Right kidney (tissue), 1 donor: ENCODE results near the gene RAB6A.

Experiments
- DNase-seq: peaks from one replicate; pipeline ENCODE4 v3.0.0-alpha.2; 2016

Gene RAB6A

DNA sequence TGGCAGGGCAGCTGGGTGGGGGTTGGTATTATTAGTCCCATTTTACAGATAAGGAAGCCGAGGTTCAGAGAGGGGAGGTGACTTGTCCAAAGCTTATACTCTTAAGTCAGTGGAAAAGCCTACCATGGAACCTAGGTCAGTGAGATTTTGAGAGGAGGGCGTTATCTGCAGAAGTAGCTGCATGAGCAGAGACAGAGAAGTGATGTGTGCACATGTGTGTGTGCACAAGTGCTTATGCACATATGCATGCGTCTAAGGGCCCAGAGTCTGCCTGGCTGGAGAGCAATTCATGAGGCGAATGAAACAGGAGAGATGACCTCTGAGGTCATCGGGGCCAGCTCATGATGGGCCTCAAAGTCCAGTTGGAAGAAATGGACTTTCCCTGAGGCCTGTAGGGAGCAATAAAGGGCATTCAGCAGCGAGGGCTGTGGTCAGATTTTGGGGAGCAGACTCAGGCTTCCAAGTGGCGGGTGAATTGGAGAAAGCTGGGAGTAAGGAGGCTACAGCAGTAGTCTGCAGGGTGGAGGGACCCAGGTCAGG, 106.3 kb downstream of the RAB6A start:
- no peak for DNase-seq

- no peak for DNase-seq
Measured at GRCh38 chr11:73653996-73654395, 106.9 kb downstream of the RAB6A start.

GRCh38 chr11:73652856-73653559, 107.9 kb downstream of the RAB6A start:
- no peak for DNase-seq

- DNase-seq, result no peak
Measured at GRCh38 chr11:73652046-73652730, 108.7 kb downstream of the RAB6A start.

DNA sequence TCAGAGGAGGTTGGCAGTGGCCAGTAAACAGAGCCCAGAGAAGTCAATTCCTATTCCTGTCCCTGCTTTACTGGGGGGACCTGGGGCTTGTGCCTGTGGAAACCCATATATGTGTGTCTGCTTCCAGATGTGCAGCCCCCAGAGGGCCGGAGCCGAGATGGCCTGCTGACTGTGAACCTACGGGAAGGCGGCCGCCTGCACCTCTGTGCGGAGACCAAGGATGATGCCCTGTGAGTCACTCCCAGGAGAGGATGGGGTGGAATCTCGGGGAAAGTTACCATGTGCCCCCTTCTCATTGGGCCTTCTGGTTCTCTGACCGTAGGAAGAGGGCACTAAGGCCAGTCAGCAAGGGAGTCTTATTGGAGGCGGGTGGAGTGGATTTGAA, 109.2 kb downstream of the RAB6A start:
- DNase-seq, result no peak

DNA sequence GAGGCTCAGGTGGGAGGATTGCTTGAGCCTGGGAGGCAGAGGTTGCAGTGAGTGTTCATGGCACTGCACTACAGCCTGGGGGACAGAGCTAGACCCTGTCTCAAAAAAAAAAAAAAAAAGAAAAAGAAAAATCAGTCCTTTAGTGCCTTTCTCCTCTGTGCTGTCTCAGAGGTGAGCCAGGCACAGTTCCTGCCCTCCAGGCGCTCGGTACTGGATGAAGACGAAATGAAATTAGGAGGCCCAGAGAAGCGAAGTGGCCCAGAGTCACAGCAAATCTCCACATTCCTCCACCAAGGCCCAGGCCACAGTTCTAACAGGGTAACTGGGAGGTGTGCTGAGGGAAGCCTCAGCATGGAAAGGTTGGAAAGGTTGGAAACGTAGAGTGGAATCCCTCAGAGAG, 109.6 kb downstream of the RAB6A start:
- DNase-seq, result no peak

DNA sequence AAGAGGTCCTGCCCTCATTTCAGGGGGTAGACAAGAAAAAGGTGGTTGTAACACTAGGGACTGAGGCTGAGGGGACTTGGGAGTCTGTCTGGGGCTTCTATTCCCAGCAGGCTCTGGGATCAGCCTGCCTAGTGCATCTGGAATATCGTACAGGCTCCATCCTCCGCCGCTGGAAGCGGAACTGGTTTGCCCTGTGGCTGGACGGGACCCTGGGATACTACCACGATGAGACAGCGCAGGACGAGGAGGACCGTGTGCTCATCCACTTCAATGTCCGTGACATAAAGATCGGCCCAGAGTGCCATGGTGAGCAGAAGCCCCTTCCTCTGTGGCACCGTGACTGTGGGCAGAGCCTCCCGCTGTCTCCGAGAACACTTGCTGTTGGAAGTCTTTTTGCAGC, 110.5 kb downstream of the RAB6A start:
- no peak for DNase-seq

- no peak for DNase-seq
Measured at GRCh38 chr11:73649206-73649605, 111.7 kb downstream of the RAB6A start.

DNA sequence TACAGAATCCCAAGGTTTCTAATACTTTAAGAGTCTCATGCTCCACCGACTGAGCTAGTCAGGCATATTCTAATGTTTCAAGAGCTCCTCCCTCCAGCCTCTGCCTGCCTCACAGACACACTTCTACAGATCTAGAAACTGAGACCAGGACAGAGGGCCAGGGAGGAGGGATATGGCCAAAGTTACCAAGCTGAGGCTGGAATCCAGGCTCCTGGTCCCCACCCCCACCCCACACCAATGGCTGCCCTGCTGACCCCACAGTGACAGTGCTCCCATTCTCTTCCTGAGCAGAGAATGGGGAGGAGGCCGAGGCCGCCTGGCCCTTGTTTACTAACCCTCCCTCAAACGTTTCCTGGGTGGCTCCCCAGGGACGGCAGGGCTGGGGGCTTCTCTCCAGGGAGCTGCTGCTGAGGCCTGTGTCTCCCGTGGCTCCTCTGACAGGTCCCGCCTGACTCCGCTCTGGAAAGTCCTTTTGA, 112.3 kb downstream of the RAB6A start:
- DNase-seq, result no peak

GRCh38 chr11:73648121-73648520, 112.8 kb downstream of the RAB6A start:
- no peak for DNase-seq

DNA sequence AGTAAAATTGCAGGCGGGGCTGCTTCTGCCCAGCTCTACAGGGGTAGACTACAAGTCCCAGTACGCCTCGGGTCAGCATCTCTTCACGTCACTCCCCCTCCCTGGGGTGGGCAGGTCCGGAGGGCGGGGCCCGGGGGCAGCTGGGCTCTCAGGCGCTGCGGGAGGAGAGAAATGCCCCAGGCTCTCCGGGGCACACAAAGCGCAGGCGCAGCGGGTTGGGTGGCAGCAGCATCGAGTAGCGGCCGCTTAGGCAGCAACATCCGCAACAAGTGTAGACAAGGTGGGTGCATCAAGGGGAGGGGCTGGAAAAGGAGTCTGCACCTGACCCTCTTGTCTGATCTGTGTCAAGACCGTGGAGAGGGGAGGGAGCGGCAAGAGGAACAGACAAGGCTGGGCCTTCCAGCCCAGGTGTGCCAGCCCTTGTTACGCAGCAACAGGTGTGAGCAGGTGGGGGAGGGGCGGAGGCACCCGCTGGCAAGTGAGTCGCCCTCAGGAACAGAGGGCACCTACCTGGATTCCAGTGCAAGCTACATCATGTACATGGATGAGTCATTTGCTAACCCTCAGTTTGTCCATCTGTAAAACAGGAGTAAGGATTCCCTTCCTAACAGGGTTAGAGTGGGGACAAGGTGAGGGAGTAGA, 113.3 kb downstream of the RAB6A start:
- DNase-seq, result peak; percentile 68

DNA sequence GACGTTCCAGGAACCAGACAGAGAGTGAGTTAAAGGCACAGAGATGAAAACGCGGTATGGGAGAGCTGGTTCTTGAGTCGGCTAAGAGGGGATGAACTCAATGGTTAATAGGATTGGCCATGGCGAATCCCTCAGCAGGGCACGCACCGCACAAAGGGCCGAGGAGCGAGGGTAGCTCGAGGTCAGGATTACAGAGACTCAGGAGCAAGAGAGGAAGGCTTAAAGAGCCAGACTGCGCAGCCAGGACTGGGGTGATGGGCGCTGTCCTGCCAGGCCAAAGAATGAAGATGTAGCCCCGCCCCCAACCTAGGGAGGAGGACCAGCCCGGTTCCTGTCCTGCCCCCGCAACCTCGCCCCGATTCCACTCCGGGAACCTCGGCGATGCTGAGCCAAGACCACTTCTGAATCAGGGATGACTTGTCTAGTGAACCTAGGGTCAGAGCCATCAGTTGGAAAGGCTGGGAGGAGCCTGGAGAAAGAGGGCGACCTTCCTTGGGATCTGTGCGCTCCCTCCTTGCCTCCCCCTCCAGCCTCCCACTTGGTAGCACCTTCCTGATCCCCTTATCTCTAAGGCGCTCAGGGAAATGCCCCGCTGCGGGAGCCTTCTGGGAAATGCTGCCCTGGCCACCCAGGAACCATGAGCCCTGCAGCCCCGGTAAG, 114.8 kb downstream of the RAB6A start, which contains the start of gene PLEKHB1:
PLEKHB1 (plus strand) TSS at position 610 of the 660 bp plus-strand sequence; CDS start at position 638, 28 bp downstream.
- DNase-seq, result peak; percentile 41

DNA sequence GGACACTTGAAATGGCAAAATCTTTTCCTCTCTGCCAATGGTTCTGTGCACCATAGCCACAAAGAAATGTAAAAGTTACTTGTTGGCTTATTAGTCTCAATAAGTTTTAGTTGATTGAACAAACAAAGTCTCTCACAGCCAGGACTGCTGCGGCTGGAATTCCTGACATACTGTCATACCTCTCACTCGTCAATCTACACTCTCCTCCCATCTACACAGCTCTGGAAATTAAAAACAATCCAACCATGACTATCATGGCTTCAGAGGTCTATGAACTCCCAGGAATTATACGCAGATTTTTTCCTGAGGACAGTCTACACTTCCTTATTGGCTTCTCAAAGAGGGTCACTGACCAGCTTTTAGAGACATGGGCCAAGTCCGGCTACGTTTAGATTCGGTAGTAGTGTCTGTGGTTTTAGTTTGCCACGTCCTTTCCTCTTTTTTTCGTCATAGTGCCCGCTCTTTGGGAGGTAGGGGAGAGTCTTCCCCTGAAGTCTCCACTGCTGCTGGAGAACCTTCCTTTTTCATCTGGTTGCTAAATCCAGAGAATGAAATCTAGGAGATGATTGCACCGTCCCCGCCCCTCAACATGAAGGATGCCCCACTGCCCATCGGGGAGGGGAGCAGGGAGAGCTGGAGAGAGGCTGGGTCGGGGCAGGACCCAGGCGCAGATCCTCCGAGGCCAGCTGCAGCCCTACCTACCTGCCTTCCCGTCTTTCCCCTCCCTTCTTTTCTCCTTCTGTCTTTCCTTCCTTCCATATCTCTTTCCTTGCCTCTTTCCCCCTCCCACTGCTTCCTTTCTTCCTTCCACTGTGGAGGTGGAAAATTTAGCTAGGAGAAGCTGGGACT, 115.5 kb downstream of the RAB6A start:
- no peak for DNase-seq

DNA sequence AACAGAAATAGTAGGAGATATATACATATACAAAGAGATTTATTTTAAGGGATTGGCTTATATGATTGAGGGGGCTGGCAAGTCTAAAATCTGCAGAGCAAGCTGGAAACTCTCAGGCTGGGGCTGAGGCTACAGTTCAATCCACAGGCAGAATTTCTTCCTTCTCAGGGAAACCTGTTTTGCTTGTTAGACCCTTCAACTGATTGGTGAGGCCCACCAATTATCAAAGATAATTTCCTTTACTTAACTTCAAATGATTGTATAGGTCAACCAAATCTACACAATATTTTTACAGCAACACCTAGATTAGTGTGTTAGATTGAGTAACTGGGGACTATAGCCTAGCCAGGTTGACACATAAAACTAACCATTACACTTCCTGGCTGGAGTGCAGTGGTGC, 119.2 kb downstream of the RAB6A start:
- no peak for DNase-seq

- no peak for DNase-seq
Measured at GRCh38 chr11:73640592-73640991, 120.3 kb downstream of the RAB6A start.

- DNase-seq, result no peak
Measured at GRCh38 chr11:73637012-73637411, 123.9 kb downstream of the RAB6A start.

DNA sequence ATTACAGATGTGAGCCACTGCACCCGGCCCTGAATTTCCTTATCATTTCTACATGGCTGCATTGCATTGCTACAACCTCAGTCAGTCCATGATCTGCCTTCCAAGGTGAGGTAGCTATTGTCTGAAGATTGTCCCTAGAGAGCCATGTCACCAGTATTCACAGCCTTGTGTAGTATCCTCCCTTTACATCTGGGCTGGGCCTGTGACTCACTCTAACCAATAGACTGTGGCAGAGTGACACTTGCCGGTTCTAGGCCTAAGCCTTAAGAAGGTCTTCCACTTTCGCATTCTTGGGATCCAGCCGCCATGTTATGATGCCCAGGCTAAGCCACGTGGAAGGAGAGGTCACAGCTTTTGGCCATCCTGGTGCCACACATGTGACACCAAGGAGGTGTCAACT, 124.6 kb downstream of the RAB6A start:
- no peak for DNase-seq

- DNase-seq, result no peak
Measured at GRCh38 chr11:73635721-73636120, 125.2 kb downstream of the RAB6A start.

DNA sequence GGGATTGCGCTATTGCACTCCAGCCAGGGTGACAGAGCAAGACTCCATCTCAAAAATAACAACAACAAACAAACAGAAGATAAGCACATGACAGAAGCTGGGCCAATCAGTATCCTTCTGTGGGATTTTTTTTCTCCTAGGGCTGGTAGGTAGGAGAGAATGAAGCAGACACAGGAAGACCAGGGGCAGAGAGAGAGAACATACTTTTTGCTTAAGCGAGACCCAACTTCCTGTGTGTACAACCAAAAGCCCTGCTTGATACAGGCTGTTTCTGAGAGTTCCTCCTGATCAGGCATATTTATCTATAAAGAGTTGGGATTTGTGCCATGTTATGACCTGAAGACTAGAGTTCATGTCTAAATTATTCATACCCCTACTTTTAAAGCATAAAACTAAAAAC, 126.9 kb downstream of the RAB6A start:
- no peak for DNase-seq

DNA sequence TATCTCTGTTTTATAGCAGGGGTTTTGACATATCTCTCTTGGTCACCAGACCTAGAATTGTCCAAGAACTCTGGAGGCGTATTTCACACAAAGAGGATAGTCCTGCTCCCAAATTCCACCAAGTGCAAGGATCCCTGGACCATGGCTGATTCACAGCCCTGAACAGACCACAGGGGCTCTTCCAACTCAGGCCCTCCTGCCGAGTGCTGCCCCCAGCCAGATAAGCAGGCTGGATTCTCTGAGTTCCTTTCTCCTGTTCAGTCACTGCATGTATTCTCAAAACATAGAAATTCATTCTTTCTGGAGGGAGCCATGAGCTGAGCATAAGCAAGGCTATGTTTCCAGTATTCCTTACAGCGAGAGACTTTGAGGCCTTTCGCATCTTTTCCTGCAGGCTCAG, 127.9 kb downstream of the RAB6A start:
- DNase-seq, result no peak

- no peak for DNase-seq
Measured at GRCh38 chr11:73629907-73630306, 131.0 kb downstream of the RAB6A start.
